GM19240 (cell line): ENCODE results near the gene ACSL6.

Experiments
- DNase-seq: peaks from one replicate; pipeline ENCODE4 v3.0.0; 2011; ENCODE audit warnings: low spot score; ENCODE audit not compliant: insufficient read length

ACSL6 gene

DNA sequence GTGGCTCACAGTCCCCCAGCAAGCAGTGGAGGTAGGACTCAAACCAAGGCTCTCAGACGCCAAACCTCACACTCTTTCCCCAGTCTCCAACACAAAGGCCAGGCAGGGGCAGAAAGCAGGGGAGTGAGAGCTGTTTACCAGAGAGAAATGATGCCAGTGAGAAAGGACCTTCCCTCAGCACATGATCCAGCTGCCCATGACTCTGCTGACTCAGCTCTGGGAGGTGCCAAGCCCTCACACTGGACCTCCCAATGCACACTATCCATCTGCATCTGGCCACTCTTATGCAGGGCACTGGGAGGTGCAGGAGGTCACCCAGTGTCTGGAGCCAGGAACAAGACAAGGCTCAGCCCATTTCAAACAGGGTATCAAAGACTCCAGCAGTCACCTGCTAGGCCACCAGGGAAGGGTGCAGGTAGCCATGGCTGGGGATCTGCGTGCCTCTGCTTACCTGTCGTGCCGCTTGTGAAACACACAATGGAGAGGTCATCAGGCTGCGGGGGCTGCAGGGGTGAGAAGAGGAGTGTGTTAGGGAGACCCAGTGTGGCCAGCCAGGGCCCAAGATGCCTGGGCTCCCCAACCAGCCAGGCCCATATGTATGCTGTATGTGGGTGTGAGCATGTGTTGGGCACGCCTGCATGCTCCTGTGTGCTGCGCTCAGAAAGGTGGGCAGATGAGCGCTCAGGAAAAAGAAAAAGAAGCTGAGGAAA lies 26.3 kb downstream of the ACSL6 start:
- DNase-seq: no peak

DNA sequence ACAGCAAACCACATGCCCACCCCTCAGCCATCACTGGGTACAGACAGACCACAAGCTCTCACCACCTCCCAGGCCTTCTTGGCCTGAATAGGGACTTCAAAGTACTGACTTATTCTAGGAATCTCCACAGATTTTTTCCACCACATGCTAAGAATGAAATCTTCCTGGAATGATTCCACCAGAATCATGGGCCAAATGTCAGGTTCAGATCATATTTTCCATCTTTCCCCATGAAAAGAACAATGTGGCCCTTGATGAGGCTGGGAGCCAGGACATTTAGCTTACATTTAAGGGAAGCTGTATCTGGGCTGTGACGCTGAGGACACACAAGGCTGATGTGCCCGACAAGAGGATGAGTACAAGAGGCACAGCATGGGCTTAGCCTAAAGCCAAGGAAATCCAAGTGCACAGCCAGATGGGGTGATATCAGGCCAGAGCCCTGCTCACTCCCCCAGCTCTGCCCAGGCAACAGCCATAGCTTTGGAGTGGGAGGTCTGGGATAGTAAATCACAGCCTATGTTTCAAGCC lies 28.1 kb downstream of the ACSL6 start:
- no peak for DNase-seq

DNA sequence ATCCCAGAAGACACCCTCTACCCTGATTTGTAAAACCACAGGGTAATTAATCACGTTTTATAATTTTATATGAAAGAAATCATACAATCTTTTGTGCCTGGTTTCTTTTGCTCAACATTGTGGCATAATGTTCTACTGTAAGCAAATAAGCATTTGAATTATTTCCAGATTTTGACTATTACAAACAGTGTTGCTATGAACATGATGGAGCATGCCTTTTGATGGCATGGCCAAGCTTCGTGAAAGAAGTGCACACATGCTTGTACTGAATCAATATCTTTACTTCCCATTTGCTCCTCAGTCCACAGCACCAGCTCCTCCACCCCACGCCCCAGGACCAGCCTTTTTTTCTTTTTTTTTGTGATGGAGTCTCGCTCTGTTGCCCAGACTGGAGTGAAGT lies 29.9 kb downstream of the ACSL6 start:
- DNase-seq: no peak

DNA sequence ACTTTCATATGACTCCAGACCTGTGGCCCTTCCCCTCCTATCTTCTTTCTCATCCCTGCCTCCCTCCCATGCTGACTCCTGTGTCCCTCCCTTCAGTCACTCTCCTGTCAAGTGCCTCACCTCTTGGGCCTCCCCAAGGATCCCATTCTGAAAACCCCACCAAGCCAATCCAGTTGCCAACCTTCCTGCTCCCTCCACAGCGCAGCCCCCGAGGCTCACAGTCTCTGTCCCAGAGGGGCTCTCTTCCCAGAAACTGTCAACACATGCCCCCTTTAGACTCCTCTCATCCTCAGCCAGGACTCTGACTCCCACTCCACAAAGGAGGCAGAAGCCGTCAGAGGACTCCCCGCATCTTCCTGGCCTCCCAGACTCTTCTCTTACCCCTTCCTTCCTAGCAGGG lies 30.8 kb downstream of the ACSL6 start:
- no peak for DNase-seq

DNA sequence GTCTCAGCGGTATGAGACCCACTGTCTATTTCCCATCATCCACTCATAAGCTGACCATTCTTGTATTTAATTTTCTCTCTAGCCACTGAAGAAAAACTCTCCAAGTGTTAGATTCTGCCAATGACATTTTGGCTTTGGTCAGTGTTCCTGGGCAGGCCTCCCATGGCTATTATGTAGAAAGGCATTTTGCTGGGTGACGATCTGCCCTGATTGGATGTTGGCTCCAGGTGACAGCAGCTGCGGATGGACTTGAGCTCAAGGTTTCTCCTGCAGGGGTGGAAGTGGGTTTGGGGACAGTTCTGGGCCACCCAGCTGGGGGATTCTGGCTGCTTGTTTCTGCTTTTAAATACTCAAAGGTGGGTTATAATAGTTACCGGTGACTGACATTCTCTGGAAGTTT lies 31.6 kb downstream of the ACSL6 start:
- no peak for DNase-seq

DNA sequence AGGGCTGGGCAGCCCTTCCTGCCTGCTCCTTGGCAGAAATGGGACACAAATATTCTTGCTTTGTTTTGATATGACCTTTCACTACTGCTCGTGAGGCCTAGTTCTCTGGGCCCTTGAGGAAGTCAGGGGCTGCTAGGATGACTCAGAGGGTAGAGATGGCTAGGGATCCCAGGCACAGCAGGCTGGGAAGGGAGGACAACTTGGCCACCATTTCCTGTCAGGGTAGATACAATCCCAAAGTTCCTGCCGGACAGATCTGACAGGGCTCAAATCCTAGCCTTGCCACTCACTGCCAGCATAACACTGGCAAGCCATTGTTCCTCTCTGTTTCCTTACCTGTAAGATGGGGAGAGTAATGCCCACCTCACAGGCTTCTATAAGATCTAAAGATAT lies 34.2 kb downstream of the ACSL6 start:
- no peak for DNase-seq

DNA sequence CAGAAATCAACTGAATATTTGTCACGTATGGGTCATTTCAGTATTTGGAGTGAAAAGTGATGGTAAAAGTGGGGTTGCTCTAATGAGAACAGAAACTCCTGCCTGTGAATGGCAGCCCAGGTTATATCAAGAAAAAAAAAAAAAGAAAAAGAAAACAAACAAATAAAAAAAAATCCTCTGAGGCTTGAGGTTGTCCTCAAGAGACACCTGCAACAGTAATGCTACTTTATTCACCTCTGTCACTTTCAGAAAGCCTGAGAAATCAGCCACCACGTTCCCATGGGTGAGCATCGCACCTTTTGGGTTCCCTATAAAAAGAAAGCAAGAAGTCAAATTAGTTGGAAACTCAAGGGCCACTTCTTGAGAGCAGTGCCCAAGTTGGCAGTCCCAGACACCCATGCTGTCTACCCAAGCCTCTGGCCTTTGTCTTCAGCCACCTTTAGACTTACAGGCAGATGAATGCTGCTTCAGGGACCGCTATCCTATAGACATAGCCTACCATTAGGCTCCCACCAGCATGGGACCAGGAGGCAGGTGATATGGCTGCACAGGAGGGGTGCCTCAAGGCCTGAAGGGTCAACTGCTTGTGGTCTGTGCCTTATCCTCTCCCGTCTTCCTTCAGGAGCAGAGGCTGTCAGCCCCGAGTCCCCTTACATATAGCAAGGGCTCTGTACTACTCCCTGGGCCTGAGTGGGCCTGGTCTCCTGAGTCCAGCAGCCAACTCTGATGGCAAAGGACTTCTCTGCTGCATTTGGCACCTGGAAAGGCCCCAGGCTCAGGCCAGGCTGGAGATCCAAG lies 34.8 kb downstream of the ACSL6 start:
- DNase-seq: no peak

DNA sequence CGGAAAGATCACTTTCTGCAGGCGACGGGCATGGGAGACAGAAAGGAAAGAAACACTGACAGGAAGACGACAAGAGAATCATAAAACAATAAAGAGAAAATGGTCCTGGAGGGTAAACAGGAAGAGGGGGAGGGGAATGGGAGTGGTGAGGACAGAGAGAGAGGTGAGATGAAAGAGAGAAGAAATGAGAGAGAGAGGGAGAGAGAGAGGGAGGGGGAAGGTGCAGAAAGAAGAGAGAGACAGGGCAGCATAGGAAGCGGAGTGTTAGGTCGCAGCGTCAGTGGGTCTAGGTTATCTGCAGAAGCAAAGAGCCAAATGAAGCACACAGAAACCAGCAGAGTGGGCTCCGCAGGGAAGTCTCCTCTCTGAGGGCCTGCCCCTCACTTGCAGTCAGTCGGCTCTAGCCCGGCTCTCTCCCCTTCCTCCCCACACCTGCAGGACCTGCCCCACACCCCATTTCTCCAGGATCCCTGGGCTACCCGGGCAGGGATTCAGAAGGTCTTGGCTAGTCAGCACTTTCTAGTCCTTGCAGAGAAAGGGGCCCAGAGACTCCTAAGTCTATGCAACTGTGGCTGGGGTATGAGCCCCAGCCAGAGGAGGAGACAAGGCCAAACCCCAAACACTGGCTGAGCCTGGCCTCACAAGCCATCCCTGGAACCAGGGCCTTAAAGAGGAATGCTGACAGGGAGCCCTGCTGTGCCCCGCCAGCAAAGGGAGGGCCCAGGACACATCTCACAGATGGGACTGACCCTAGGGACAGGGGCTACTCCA lies 36.3 kb downstream of the ACSL6 start:
- DNase-seq: no peak

DNA sequence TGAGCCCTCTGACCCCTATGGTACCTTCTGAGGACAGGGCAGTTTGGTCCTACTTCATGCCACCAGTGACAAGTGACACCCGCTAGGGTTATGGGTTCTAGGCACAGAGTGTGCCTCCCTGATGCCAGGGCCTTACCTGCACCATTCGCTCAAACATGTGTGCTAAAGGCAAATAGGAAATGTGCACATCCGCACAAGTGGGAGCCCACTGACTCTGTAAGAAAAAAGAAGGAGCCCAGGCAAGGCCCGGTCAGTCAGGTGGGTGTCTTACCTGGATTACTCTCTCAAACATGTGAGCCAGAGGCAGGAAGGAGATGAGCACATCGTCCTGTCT lies 36.9 kb downstream of the ACSL6 start:
- no peak for DNase-seq

DNA sequence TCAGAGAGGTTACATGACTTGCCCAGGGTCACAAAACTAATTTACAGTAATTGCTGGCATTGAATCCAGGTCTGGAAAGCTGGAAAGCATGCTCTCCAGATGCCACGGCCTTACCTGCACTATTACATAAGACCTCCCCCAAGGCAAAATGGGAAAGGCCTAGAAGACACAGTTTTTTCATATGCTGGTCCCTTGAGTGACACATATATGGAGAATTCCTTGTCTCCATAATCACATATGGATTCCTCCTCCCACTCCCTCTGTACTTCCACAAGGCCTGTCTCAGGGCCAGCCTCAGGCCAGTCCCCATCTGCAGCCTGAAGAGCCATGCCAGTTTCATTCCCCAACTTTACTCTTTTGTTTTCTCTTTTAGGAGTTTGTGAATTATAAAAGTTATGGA lies 37.4 kb downstream of the ACSL6 start:
- no peak for DNase-seq

DNA sequence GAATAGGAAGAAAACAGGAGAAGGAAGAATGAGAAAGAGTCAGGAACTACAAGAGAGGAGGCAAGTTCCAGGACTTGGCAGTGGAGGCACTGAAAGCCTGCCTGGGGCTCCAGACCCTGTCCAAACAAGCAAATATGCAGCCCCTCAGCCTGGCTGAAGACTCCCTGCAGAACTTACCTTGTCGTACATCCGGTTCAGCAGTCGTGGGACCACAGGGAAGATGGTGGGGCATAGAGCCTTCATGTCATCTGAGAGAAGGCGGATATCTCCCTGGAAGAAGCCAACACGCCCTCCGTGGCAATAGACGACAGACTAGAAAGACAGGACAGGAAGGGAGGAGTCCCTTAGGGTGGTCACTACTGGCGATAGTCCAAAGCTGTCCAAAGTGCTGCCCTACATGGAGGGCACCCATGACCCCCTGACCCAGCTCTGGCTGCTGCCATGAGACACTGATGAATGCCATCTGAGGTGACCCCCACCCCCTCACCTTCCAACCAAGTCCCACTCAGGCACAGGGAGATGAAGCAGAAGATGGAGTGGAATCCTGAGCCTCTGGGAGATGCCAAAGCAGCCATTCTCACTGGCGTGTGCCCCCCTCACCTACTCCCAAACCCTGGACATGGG lies 38.3 kb downstream of the ACSL6 start:
- no peak for DNase-seq

DNA sequence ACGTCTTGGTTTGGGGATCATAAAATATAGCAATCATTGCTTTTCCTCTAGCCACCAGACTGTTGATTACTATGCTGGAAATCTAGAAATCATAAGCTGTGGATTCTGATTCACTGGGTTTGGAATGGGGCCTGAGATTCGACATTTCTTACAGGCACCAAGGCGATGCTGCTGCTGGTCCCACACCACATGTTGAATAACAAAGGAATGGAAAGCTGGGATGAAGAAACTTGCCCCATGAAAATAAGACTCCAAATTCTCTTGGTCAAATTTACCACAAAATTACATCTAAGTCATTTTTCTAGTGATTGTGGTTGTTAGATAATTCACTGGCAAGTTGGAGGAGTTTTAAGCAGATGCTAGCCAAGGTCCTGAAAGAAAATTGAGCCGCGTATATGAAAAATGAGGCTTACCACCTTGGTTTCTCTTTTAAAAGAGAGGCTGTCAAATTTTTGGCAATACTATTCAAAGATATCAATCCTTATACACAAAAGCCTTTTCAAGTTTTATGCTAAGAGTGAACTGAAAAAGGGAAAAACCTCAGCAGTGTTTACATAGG lies 43.0 kb downstream of the ACSL6 start:
- DNase-seq: no peak

DNA sequence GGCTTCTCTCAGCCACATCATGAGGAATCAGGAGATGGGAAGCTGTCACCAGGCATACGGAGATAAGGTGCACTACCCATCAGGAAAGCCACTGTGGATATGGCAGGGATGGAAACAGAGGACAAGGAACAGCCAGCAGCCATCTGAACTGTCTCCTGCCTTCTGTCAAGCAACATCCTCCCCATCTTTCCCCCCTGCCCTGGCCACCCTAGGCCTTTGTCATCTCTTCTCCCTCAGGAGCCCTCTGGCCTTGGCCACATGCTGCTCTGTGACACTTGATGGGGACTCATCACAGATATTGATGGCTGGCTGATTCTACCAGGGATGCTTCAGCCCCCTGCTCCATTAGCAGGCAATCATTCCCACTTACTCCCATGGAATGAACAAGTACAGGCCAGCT lies 44.9 kb downstream of the ACSL6 start:
- no peak for DNase-seq

DNA sequence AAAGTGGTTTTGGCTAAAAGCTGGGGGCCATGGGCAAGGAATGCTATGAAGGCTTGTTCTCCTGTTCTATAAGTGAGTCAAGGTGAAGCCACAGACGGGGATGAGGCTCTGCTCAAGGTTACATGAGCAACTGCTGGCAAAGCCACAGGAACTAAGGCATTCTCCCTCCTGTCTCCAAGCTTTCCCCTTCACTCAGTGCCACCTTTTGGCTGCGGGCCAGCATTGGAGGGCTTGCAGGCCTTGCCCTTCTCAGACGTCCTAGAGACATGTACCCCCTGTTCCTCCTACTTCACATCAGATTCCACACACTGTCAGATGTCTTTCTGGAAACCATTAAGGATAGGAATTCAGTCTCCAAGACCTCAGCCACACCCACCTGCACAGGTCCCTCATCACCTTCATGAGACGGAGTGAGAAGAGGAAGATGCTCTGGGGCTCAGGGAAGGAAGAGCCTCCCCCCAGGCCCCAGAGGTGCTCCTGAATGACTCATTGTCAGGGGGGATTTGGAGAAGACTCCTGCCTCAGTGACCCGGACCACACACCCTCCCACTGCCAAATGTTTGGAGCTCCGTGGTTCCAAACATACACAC lies 45.5 kb downstream of the ACSL6 start:
- DNase-seq: no peak

DNA sequence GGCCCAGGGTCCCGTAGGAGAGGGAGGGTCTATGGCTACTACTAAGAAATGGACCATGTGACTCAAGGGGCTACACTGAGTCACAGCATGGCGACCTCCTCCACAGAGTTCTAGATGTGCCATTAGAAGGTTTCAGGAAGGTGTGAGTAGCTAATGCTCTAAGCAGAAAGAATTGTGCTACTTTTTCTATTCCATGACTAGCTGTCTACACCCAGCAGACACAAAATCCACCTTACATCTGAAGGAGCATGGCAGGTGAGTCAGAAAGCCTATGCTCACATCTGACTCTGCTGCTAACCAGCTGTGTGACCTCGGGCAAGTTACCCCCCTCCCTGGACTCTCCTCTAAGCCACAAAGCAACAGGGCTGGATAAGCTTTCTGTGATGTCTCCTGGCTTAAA lies 51.6 kb downstream of the ACSL6 start:
- DNase-seq: no peak

DNA sequence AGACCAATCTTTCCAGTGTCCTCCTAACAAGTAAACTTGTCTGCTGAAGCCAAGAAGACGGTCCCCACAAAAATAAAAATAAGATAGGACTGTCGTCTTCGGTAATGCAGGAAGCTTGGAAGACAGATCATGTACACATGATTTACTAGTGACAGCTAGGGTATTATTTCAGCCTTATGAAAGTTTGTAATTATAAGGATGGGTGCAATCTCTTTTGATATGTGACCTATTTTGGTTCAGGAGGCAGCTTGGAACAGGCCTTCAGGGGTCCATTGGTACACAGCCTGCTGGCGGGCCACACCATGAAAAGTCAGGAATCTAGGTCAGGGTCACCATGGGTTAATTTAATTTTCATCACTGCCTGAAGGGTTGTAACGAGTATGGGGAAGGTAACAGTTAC lies 52.3 kb downstream of the ACSL6 start:
- no peak for DNase-seq

DNA sequence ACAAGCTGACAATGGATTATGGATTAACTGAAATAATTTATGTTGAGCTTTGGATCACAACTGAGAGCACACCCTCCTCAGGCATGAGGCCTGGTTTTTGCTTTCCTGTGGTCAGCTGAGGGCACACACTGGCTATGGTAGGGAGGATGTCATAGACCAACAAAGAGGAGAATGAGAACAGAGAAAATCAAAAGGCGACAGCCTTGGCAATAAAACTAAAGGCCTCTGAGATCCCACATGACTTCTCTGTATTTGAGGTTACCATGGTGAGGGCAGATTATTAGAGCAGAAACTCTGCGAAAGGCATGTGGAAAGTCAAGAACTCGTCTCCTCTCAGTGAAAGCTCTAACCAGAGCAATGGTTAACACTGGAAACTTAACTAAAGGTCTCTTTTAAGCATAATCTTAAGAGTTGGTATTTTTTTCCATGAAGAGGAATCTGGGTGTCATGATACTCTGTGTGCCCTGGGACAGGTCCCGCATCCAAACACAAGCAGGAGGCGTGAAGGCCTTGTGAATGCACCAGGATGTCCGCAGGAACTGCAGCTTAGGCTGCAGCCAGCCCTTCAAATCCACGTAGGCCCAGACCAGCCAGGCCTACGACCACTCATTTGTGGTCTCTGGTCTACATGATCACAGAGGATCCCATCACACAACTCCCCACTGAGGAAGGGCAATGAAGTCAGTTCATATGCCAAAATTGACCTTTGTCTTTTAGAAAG lies 53.6 kb downstream of the ACSL6 start:
- no peak for DNase-seq

DNA sequence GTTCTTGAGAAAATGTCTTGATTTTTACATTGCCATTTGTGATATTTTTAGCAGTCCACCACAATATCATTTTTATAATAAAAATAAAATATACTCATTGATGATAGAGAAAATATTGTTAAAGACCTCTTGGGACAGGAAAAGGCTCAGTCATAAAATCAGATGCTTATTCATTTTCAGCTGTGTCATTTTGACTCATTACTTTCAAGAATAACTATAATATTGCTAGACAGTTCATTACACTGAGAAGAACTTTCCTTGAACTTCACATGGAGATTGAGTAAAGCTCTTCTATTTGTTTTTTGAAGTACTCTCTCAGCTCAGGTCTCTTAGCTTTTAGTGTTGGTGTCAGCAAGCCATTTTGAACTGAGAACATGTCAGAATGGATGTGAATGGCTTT lies 57.5 kb downstream of the ACSL6 start:
- no peak for DNase-seq

DNA sequence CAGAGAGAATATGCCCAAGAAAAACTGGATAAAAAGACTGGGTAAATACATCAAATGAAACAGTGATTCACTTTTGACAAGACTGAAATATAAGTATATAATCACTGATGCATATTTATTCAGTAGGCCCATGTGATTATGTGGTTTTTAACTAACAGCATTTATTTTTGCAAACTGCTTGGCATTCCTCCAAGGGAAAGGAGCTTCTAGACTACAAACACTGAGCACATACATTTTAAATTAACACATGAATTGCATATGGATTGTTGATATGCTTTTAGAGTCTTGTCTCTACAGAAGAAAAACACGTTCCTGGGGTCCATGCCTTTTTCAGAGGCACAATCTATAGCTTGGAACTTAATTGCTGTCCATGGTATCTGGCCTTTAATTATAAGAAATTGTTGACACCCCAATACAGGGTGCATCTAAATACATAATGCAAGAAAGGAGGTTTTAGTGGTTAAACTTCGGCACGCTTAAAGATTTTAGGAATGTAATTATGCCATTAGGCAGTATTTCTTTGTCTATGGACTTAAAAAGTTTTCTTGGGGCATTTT lies 59.1 kb downstream of the ACSL6 start:
- DNase-seq: no peak

DNA sequence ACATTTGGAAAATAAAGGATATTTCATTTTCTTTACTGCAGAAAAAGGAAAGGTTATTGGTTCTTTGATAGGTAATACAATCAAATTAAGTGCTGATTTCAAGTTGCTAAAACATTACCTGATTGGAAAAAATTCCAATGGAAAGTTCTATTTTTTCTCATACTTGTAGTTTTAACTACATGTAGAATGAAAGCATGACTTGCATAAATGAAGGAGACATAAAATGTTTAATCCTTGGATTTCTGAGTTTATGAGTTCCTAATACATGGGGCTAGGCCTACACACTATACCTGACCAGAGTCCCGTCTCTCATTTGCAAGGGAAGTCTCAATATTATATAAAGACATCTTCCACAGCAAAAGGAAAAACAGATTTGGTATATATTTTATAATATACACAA lies 60.8 kb downstream of the ACSL6 start:
- no peak for DNase-seq
